Activated CD8-positive, alpha-beta T cell treated with anti-CD3 and anti-CD28 coated beads for 36 hours (primary cell): ENCODE measurements around the gene GALNTL6. TPM values are rescaled to one million over a fixed set of nuclear protein-coding genes. Genes with fewer than 3 reads are reported as not detected.
A peak's percentile ranks its signal among the peaks of the same experiment; 100 is the strongest.

Experiments used
- ATAC-seq: fragments of 200-7000 bp; cut with Tn5 transposase; one replicate; pipeline ENCODE4 v1.10.0; 2021; ENCODE audit warnings: mild to moderate bottlenecking, moderate library complexity
- CTCF ChIA-PET: fragments of 350-600 bp; sonication (Branson Sonifier 250); formaldehyde crosslinking; loops from one replicate; lab custom pipeline; 2021; ENCODE audit warnings: antibody characterized with exemption; lab: Charles Lee
- POLR2A ChIA-PET: fragments of 350-600 bp; sonication (Branson Sonifier 250); formaldehyde crosslinking; loops from one replicate; lab custom pipeline; 2021; ENCODE audit warnings: antibody characterized with exemption; lab: Charles Lee
- DNase-seq: peaks from one replicate; pipeline ENCODE4 v3.0.0-alpha.2; 2020
- H3K27ac Mint-ChIP-seq: one replicate; pipeline ENCODE4 v1.8.0; 2021; ENCODE audit warnings: mild to moderate bottlenecking, mixed read lengths
- H3K27me3 Mint-ChIP-seq: one replicate; pipeline ENCODE4 v1.8.0; 2021; ENCODE audit warnings: mixed read lengths
- H3K36me3 Mint-ChIP-seq: one replicate; pipeline ENCODE4 v1.8.0; 2021; ENCODE audit warnings: low read depth, mixed read lengths
- H3K4me1 Mint-ChIP-seq: one replicate; pipeline ENCODE4 v1.8.0; 2021; ENCODE audit warnings: low read depth, mixed read lengths
- H3K4me3 Mint-ChIP-seq: one replicate; pipeline ENCODE4 v1.8.0; 2021; ENCODE audit warnings: mild to moderate bottlenecking, moderate library complexity, mixed read lengths
- H3K9me3 Mint-ChIP-seq: one replicate; pipeline ENCODE4 v1.8.0; 2021; ENCODE audit warnings: mixed read lengths
- intact Hi-C: fragments of 100-400 bp; cut with micrococcal nuclease; formaldehyde crosslinking; loops from one replicate; pipeline ENCODE4 v1.10.0; 2022
- total RNA-seq, 2 experiments: library from RNA; stranded (reverse); gene quantifications; one replicate each; pipeline ENCODE4 v1.2.3, GENCODE V29; 2021
- TF ChIP-seq, protein P1 (sequence below): fragments of 200-600 bp; IDR thresholded peaks from one replicate; pipeline ENCODE4 v1.8.0; 2022; ENCODE audit warnings: antibody characterized with exemption, mild to moderate bottlenecking

Gene GALNTL6
- total RNA-seq, 2 experiments from 2014 or later = not detected

DNA sequence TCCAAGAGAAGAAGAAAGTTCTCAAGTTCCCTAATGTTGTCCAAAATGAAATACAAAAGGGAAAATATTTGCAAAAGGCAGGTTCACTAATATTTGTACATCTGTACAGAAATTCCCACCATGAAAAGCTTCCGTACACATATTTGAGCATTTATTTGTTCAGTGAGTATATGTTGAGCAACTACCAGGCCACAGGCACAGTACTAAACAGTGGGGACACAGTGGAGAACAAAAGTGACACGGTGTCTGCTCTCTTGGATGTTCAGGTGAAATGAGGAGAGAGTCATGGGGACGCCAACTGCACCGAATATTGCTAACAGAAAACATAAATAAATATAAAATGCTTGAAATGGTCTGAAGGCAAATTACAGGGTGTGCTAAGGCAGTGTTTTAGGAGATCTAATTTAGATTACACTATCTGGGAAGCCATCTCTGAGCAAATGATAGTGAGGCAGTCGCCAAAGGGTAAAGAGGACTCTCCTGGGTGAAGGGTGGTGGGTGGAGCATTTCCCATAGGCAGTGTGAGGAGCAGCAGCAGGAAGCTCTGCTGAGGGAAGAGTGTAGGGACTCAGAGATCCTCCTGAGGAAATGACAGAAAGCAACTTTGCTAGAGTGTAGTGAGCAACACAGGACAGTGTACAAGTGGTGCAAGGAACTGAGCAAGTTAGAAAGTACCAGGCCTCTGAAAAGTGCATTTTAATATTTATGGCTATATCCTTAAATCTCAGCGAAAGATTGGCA lies 375.2 kb downstream of the GALNTL6 start:
- TF ChIP-seq, protein P1, sequence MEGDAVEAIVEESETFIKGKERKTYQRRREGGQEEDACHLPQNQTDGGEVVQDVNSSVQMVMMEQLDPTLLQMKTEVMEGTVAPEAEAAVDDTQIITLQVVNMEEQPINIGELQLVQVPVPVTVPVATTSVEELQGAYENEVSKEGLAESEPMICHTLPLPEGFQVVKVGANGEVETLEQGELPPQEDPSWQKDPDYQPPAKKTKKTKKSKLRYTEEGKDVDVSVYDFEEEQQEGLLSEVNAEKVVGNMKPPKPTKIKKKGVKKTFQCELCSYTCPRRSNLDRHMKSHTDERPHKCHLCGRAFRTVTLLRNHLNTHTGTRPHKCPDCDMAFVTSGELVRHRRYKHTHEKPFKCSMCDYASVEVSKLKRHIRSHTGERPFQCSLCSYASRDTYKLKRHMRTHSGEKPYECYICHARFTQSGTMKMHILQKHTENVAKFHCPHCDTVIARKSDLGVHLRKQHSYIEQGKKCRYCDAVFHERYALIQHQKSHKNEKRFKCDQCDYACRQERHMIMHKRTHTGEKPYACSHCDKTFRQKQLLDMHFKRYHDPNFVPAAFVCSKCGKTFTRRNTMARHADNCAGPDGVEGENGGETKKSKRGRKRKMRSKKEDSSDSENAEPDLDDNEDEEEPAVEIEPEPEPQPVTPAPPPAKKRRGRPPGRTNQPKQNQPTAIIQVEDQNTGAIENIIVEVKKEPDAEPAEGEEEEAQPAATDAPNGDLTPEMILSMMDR = no peak
- POLR2A ChIA-PET = no interaction called here
- H3K4me1 Mint-ChIP-seq = no peaks in the 10 kb centered on the region

DNA sequence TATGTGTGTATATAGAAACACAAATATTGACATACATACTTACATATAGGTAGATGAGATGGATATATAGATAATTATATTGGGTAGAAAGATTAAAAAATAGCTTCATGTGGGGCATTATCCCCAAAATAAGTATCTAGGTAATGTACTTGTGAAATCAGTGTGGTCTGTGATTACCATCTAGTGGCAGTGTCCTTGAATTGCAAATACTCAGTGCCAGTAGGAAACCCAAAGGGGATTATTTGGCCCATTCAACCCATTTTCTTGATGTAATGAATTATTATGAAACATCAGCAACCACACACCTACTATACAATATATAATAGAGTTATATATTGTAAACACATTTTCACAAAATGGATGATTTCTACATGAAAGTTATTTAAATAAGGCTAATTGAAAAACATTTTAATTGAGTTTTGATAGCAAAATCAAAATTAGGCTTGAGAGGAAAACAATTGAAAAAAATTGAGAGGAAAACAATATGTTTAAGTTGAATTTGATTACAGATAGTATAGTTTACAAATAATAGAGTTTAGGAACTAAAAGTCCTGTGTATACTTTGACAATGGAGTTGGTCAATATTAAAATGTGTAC lies 389.4 kb downstream of the GALNTL6 start:
- Mint-ChIP-seq H3K27me3 (no peaks in the 10 kb centered on the region), H3K9me3 (peaks cover 8% of the 10 kb centered on the region), H3K36me3 (no peaks in the 10 kb centered on the region), H3K4me3 (no peak overlapping the region), H3K4me1 (no peaks in the 10 kb centered on the region), H3K27ac (no peak overlapping the region)
- TF ChIP-seq, protein P1 = peak; percentile 33
- ATAC-seq (no peak), DNase-seq (no peak)
- intact Hi-C loops = no loop called here
- ChIA-PET CTCF (no interaction called here), POLR2A (no interaction called here)

More for the DNA sequence above, 375.2 kb downstream of the GALNTL6 start:
- peaks cover 5% of the 10 kb centered on the region for H3K9me3 Mint-ChIP-seq
- intact Hi-C loops = no loop called here
- DNase-seq (no peak), ATAC-seq (no peak)
- no peak overlapping the region for H3K4me3 Mint-ChIP-seq
- no peaks in the 10 kb centered on the region for H3K27me3 Mint-ChIP-seq
- no peaks in the 10 kb centered on the region for H3K36me3 Mint-ChIP-seq
- CTCF ChIA-PET = no interaction called here
- H3K27ac Mint-ChIP-seq = no peak overlapping the region

- POLR2A ChIA-PET = no interaction called here
- Mint-ChIP-seq H3K4me3 (no peak overlapping the region), H3K9me3 (peaks cover 5% of the 10 kb centered on the region), H3K27ac (no peak overlapping the region), H3K36me3 (no peaks in the 10 kb centered on the region), H3K4me1 (no peaks in the 10 kb centered on the region), H3K27me3 (no peaks in the 10 kb centered on the region)
- intact Hi-C loops = no loop called here
- TF ChIP-seq, protein P1 = no peak
- no peak for ATAC-seq
- DNase-seq = no peak
- CTCF ChIA-PET = no interaction called here
Measured at GRCh38 chr4:172207258-172207657, 394.1 kb downstream of the GALNTL6 start.

GRCh38 chr4:172207886-172208285 lies 394.7 kb downstream of the GALNTL6 start:
- H3K9me3 Mint-ChIP-seq = peaks cover 5% of the 10 kb centered on the region
- TF ChIP-seq, protein P1 = no peak
- H3K4me1 Mint-ChIP-seq = no peaks in the 10 kb centered on the region
- DNase-seq = no peak
- ATAC-seq = no peak
- no peak overlapping the region for H3K4me3 Mint-ChIP-seq
- POLR2A ChIA-PET = no interaction called here
- H3K36me3 Mint-ChIP-seq = no peaks in the 10 kb centered on the region
- CTCF ChIA-PET = no interaction called here
- intact Hi-C loops = no loop called here
- no peaks in the 10 kb centered on the region for H3K27me3 Mint-ChIP-seq
- H3K27ac Mint-ChIP-seq = no peak overlapping the region

DNA sequence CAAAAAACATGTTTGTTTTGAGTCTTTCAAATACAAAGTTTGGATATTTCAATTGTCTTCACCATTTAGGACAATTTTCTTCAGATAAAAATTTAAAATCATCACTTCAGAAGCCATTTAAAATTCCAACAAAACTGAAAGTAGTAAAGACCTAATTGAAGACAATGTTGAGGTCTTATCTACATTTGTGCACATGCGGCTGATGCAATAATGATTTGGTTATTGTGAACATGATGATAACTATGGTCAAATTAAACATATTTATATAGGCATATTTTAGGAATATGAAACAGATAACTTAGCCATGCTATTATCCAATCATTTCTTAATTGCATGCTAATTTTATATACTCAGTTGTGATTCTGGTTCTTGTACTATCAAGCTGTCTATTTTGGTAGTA lies 407.5 kb downstream of the GALNTL6 start:
- POLR2A ChIA-PET = no interaction called here
- DNase-seq (no peak), ATAC-seq (no peak)
- Mint-ChIP-seq H3K27ac (no peak overlapping the region), H3K27me3 (no peaks in the 10 kb centered on the region), H3K4me1 (no peaks in the 10 kb centered on the region), H3K9me3 (peaks cover 2% of the 10 kb centered on the region), H3K36me3 (no peaks in the 10 kb centered on the region), H3K4me3 (no peak overlapping the region)
- CTCF ChIA-PET = no interaction called here
- TF ChIP-seq, protein P1 = no peak
- intact Hi-C loops = no loop called here
